ENCODE data around the gene PP2D1. TPM values are rescaled to one million over a fixed set of nuclear protein-coding genes. Genes with fewer than 3 reads are reported as not detected.
"Not testable (repeated sequence)": the region's sequence is repeated elsewhere in the genome, so short reads cannot be mapped to it uniquely, and the experiment has no call there.

The PP2D1 gene
- total RNA-seq, 4 donors from 2014 or later = not detected

DNA sequence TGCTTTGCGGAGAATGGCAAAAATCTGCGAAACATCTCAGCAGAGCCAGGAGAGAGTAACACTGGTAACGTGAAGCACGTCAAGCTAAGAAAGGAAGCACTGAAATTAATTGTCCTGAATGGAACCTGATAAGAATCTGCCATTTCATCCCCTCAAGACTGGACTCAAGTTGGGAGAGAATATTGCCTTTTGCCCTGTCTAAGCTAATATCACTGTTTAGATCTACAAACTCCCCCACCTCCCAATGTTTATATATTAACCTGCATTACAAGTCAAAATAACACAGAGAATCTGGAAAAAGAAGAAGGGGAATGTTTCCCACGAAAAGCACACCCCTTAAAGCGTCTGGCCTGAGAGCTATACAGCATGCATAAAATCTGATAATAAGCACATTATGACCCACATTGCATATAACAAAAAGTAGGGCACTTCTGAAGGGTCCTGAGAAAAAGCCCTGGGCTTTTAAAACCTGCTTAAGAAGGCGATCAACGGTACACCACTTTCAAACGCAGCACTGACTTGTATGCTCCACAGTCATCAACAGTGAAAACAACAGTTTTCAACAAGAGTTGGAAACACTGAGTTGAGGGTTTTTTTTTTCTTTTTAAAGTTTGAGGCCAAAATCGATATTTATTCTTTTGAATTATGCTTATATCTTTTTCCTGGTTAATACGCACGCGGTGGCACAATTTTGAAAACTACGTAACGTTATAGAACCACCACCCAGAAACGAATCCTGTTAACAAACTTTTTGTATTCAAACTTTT is 26.8 kb upstream of the PP2D1 start:
- TF ChIP-seq POLR2AphosphoS5 (IDR thresholded peaks at IDR 0.05) = no peak
- TF ChIP-seq EP300 (IDR thresholded peaks at IDR 0.05) = no peak
- TF ChIP-seq POLR2A (IDR thresholded peaks at IDR 0.05) = no peak
- TF ChIP-seq, protein P1, sequence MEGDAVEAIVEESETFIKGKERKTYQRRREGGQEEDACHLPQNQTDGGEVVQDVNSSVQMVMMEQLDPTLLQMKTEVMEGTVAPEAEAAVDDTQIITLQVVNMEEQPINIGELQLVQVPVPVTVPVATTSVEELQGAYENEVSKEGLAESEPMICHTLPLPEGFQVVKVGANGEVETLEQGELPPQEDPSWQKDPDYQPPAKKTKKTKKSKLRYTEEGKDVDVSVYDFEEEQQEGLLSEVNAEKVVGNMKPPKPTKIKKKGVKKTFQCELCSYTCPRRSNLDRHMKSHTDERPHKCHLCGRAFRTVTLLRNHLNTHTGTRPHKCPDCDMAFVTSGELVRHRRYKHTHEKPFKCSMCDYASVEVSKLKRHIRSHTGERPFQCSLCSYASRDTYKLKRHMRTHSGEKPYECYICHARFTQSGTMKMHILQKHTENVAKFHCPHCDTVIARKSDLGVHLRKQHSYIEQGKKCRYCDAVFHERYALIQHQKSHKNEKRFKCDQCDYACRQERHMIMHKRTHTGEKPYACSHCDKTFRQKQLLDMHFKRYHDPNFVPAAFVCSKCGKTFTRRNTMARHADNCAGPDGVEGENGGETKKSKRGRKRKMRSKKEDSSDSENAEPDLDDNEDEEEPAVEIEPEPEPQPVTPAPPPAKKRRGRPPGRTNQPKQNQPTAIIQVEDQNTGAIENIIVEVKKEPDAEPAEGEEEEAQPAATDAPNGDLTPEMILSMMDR (IDR thresholded peaks at IDR 0.05) = no peak
- no peak for ATAC-seq

DNA sequence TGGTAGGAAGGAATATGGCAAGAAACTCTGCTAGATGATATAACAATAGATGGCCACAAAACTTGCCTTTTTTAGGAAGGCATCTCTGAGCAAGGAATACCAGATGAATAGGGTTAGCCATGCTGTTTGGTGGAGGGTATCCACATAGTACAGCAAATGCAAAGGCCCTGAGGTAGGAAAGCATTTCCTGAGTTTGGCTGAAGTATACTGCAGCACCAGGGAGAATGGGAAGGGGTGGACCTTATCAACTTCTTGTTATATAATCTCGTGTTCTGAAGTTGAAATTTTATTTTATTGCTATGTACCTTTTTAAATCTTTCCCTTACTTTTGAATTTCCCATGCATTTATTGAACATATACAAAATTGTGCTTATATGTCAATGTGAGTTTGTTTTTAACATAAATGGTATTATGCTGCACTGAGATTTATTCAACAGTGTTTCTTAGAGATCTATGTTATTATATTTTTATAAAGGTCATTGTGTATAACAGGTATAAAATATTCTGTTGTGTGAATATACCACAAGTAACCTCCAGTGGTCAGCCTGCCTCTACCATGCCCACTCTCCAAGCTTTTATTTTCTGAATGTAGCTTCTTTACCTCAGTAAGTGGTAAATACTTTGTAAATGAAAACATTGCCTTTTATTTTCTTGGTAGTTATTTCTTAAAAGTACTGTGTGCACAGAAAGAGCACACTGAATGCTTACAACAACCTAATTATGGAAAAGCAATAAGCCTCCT is 25.4 kb upstream of the PP2D1 start:
- no peak for TF ChIP-seq EP300 (IDR thresholded peaks at IDR 0.05)
- TF ChIP-seq, protein P1 (IDR thresholded peaks at IDR 0.05) = peak in 1 of 4 experiments; percentile 21
- Histone ChIP-seq H3K9me3 (no peaks in the 10 kb centered on the region), H3K27me3 (no peaks in the 10 kb centered on the region), H3K27ac (peak overlapping the region in 3 of 4 donors; percentile 96 to 99 (median 99)), H3K36me3 (no peaks in the 10 kb centered on the region), H3K4me3 (no peak overlapping the region), H3K4me1 (peaks cover 3 to 29% (median 8%) of the 10 kb centered on the region in 3 donors)
- WGBS, 2 donors (ENCODE audit: low coverage in 1 of 2) = 67 to 88% methylated on average over 1 of the region's 1 CpG
- no peak for ATAC-seq

More for the DNA sequence above, 26.8 kb upstream of the PP2D1 start:
- H3K27me3 ChIP-seq = no peaks in the 10 kb centered on the region
- peak overlapping the region; percentile 44 to 69 for H3K4me3 ChIP-seq
- no peaks in the 10 kb centered on the region for H3K36me3 ChIP-seq
- peaks cover 3 to 44% (median 17%) of the 10 kb centered on the region in 3 donors for H3K4me1 ChIP-seq
- H3K9me3 ChIP-seq = no peaks in the 10 kb centered on the region
- H3K27ac ChIP-seq = peak overlapping the region; percentile 72 to 99 (median 98)
- 10 to 15% methylated on average over 16 of the region's 16 CpGs for WGBS, 2 donors (ENCODE audit: low coverage in 1 of 2)

DNA sequence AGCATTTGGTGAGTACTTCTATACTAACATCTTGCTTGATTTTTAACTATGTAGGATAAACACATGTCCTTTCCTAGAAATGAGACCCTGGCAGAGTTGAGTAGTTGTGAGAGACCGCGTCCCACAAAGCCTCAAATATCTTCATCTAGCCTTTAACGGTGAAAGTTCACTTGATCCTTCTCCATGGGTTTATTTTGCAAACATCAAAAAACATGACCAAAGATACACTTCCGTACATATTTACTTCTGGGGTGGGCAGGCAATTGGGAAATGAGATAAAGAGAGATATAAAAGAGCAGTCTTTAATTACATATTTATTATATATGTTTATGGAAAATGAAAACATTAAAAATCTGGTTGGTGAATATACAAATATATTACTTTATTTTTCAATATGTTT is 23.0 kb upstream of the PP2D1 start:
- no peak for ATAC-seq

DNA sequence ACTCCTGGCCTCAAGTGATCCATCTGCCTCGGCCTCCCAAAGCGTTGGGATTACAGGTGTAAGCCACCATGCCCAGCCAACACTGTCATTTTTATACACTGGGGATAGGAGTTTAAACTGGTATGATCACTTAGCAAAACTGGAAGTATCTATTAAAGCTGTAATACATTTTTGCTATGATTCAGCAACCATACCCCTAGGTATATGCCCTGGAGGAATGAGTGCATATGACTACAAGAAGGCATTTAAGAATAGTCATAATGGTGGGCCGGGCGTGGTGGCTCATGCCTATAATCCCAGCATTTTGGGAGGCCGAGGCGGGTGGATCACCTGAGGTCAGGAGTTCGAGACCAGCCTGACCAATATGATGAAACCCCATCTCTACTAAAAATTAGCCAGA is 19.9 kb upstream of the PP2D1 start:
- not testable (repeated sequence) for H3K27ac ChIP-seq, ATAC-seq

More for the DNA sequence above, 23.0 kb upstream of the PP2D1 start:
- WGBS, 2 donors (ENCODE audit: low coverage in 1 of 2) = 93% methylated on average over 4 of the region's 4 CpGs
- no peaks in the 10 kb centered on the region for H3K9me3 ChIP-seq
- H3K4me3 ChIP-seq = no peak overlapping the region
- H3K27ac ChIP-seq = no peak overlapping the region
- TF ChIP-seq, protein P1 (IDR thresholded peaks at IDR 0.05) = no peak
- TF ChIP-seq POLR2AphosphoS5 (IDR thresholded peaks at IDR 0.05) = no peak
- H3K27me3 ChIP-seq = no peaks in the 10 kb centered on the region
- peaks cover 0 to 19% (median 0%) of the 10 kb centered on the region in 3 donors for H3K4me1 ChIP-seq
- H3K36me3 ChIP-seq = no peaks in the 10 kb centered on the region

DNA sequence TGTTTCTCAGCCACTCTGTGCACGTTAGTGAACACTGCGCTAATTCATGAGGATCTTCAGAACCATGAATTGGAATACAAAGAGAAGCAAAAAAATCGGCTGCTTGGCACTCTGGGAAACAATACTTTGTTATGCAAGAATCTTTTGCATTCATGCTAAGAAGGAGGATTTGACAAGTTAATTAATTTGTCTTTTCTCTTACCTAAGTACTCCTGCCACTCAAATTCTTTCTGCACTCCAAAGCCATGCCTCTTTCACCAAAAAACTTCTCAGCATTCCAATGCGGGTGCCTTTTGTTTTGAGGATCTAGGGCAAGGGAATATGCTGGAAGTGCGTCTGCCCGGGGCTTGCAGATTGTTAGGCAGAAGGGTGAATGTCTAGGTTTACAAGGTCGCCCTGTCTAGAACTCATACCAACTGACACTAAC is 16.9 kb upstream of the PP2D1 start:
- 85 to 100% methylated on average over 4 to 7 of the region's 7 CpGs for WGBS, 2 donors (ENCODE audit: low coverage in 1 of 2)
- TF ChIP-seq, protein P1 (IDR thresholded peaks at IDR 0.05) = no peak
- TF ChIP-seq POLR2AphosphoS5 (IDR thresholded peaks at IDR 0.05) (no peak), POLR2A (IDR thresholded peaks at IDR 0.05) (no peak), EP300 (IDR thresholded peaks at IDR 0.05) (no peak)
- H3K27me3 ChIP-seq = no peaks in the 10 kb centered on the region
- H3K4me3 ChIP-seq = no peak overlapping the region
- no peaks in the 10 kb centered on the region for H3K36me3 ChIP-seq
- H3K9me3 ChIP-seq = no peaks in the 10 kb centered on the region
- peaks cover 2 to 11% (median 3%) of the 10 kb centered on the region in 3 donors for H3K4me1 ChIP-seq
- H3K27ac ChIP-seq = no peak overlapping the region
- ATAC-seq = no peak

More for the DNA sequence above, 19.9 kb upstream of the PP2D1 start:
- 93 to 100% methylated on average over 1 to 3 of the region's 7 CpGs for WGBS, 2 donors (ENCODE audit: low coverage in 1 of 2)
- H3K4me3 ChIP-seq, H3K27me3 ChIP-seq, H3K4me1 ChIP-seq, H3K36me3 ChIP-seq, H3K9me3 ChIP-seq: not testable (repeated sequence)
